Fibroblast of skin of scalp (primary cell): ENCODE measurements around the gene NFKBIB.
A peak's percentile ranks its signal among the peaks of the same experiment; 100 is the strongest.
"Not testable (repeated sequence)": the region's sequence is repeated elsewhere in the genome, so short reads cannot be mapped to it uniquely, and the experiment has no call there.

Source experiments
- DNase-seq: peaks from one replicate; pipeline ENCODE4 v3.0.0-alpha.2; 2013

Gene NFKBIB

GRCh38 chr19:38875656-38876395 lies 23.9 kb upstream of the NFKBIB start:
- DNase-seq, result no peak

DNA sequence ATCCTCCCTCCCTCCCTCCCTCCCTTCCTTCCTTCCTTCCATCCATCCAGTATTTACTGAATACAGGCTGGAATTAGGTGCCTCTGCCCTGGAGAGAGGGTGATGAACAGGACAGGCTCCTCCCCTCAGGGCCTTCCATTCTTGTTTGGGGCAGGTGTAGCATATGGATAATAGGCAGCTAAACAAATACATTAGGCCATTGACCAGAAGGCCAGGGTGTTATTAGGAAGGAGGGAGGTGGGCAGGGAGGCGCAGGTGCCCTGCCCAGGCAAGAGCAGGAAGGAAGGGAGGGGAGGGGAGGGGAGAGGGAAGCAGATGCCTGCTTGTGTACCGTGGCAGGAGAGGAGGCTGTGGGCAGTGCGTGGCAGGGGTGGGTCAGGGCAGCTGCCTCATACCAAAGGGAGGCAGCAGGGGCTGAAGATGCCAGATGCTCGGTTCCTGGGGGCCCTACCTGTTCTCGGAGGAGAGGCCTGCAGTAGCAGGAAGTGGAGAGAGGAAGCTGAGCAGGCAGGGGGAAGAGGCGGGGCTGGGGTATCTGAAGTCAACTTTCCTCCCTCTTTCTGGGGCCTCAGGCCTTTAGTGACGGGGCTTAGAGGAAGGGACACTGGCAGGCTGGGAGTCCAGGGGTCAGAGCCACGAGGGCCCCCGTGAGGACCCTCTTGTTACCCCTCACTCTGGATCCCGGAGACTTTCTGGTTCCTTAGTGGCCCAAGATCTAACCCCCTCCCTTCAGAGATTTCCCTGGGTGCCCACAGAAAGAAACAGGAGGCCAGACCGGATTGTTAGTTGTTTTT lies 21.8 kb upstream of the NFKBIB start, which contains the start of gene RINL:
TSS of gene RINL (minus strand) at position 495 of the 794 bp plus-strand sequence. CDS start 1,533 bp downstream, outside the sequence.
- no peak for DNase-seq

GRCh38 chr19:38878575-38879399 lies 21.0 kb upstream of the NFKBIB start:
- no peak for DNase-seq

GRCh38 chr19:38879400-38879751 lies 20.4 kb upstream of the NFKBIB start:
- no peak for DNase-seq

DNA sequence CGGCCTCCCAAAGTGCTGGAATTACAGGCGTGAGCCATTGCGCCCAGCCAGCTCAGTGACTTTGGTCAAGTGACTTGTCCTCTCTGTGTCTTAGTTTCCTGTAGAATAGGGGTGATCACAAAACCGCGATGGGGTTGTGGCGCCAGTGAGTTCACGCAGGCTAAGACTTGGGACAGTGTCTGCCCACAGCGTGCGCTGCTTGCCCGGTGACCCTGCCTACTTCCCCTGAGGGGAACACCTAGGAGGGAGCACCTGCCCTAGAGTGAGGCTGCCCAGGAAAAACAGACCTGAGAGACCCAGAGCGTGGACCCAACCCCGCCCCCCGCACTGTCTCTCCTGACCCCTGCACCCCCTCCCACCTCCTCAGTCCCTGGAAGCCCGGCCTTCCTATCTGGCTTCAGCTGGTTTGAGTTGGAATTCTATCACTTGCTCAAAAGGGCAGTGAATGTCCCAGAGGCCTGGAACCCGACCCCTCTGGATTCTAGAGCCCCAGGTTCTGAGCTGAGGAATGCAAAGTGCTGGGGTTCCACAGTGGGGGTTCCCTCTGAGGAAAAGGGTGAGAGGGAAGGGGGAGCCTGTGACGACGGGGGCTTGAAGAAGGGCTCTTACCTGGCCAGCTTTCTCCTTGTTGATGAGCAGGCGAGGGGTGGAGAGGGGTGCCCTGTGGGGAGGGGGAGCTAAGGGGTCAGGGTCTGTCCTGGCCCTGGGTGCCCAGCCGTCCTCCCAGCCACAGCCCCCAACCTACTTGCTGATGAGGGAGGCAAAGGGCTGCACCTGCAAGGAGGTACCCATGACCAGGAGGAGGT lies 19.5 kb upstream of the NFKBIB start:
- no peak for DNase-seq

DNA sequence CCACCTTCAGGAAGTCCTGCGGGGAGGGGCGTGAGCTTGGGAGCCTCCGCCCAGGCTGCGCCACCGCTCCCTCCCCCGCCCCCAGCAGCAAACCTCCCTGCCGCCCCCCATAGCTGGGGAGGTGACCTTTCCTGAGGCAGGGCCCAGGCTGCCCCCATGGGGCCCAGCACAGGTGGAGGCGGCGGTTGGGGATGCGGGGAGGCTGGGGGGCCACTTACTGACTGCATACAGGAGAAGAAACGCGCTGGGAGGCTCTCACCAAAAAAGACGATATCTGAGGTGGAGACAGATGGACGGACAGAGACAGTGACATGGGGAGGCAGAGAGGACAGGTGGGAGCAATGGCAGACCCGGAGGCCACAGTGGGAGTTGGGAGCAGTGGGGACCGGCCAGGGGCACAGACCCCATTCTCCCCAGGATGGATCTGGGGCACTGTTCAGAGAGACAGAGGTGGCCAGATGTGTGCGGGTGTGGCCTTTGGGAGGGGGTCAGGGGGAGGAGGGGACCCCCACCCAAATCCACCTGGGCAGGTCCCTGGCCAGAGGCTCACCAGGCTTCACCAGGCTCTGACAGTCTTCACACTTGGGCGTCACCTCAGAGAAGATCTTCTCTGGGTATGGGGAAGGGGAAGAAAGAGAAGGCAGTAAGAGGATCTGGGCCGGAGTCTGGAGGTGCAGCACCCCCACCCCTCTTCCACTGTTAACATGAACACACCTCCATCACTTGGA lies 18.7 kb upstream of the NFKBIB start:
- DNase-seq, result no peak

DNA sequence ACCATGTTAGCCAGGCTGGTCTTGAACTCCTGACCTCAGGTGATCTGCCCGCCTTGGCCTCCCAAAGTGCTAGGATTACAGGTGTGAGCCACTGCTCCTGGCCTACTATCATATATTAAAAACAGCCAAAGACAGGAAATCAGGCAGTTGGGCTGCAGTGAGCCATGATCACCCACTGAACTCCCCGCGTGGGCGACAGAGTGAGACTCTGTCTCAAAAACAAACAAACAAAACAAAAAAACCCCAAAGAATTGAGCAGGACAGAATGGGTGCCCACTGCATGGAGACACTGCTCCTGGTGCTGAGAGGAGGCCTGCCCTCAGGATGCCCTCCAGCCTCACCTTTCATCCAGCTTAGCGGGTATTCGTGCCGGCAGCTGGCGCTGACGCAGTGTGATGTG lies 16.5 kb upstream of the NFKBIB start:
- no peak for DNase-seq

DNA sequence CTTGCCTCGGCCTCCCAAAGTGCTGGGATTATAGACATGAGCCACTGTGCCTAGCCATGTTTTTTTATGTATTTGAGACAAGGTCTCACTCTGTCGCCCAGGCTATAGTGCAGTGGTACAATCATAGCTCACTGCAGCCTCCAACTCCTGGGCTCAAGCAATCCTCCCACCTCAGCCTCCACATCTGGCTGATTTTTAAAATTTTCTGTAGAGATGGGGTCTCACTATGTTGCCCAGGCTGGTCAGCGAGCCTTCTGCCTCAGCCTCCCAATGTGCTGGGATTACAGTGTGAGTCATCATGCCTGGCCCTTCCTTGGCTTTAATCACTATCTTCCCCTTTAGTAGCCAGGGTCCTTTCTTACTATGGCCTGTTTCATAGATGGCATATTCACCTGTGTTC lies 15.1 kb upstream of the NFKBIB start:
- DNase-seq, result not testable (repeated sequence)

GRCh38 chr19:38888876-38889275 lies 10.9 kb upstream of the NFKBIB start:
- DNase-seq, result no peak

DNA sequence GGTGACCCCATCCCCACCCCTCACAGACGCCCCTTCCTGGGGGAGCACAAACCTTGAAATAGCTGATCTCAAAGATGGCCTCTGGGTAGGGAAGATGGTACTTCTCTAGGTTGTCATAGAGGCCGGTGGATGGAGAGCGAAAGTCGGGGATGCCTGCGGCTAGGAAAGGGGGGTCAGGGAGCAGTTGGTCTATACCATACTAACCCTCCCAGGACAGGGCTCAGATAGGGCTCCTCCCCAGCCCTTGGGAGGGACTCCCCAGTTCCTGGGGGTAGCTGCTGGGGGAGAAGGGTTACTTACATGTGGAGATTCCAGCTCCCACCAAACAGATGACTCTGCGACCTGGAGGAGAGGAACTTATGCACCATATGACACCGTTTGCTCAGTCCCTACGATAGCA lies 10.0 kb upstream of the NFKBIB start:
- DNase-seq, result no peak

- no peak for DNase-seq
Observed at GRCh38 chr19:38890686-38891085, 9.1 kb upstream of the NFKBIB start.

DNA sequence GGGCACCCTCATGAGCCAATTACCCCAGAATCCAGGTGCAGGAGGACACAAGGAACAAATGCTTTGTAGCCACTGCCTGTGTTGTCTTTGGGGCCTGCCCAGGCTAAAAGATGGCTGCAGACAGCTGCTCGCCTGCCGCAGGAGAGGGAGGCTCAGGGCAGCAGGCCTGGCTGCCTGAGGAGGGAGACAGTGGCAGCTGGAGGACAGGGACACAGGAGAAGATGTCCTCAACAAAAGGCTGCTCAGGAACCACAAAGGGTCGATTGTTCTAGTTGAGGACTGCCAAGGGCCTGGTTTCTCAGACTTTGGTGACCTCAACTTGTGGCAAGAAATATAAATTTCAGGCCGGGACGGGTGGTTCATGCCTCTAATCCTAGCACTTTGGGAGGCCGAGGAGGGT lies 8.0 kb upstream of the NFKBIB start:
- DNase-seq, result no peak

DNA sequence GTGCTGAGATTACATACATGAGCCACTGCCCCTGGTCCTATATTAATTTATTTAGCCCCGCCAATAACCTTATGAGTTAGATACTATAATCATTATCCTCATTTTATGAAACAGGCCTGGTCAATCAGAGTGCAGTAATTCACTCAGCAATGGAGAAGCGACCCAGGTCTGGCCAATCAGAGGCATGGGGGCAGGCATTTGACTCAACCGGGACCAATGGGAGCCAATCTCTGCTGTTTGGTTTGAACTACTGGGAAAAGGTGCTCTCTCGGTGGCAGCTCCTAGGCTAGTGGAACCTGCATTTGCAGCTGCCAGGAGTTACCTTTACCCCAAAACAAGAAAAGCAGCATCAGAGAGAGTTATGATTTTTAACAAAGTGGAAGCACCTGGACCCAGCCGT lies 6.9 kb upstream of the NFKBIB start:
- DNase-seq, result no peak

DNA sequence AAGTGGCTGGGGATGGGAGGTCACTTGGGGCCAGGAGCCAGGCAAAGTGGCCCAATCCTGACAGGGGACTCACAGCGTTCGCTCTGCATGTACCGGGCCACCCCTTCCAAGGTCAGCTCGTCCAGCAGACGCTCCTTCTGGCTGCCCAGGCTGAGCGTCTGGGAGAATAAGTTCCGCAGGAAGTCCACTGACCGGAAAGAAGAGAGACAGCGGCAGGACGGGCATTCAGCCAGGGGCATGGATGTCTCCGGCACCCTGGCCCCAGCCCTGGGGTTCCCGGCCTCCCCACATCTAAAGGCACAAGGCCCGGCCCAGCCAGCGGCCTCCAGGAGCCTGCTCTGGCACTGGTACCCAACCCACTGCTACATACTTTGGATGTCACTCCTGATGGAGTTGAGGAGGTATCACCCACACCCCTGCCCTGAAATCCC lies 6.4 kb upstream of the NFKBIB start:
- no peak for DNase-seq

DNA sequence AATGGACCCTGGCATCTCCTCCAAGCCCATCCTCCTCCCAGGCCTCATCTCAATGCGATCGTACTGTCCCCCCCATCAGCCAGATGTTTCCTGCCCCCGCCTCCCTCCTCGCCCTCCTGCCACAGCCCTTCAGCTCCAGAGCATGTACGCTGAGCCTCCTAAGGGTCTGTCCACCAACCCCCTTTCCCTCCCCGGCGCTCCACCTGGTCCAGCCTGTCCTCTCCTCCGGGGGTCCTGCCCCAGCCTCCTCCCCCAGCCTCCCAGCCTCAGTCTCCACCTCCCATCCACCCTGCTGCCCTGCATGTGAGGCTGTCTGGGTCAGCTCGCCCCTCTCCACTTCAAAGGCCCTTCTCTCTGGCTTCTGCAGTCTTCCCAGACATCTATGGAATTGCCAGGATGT lies 4.8 kb upstream of the NFKBIB start:
- DNase-seq, result no peak

DNA sequence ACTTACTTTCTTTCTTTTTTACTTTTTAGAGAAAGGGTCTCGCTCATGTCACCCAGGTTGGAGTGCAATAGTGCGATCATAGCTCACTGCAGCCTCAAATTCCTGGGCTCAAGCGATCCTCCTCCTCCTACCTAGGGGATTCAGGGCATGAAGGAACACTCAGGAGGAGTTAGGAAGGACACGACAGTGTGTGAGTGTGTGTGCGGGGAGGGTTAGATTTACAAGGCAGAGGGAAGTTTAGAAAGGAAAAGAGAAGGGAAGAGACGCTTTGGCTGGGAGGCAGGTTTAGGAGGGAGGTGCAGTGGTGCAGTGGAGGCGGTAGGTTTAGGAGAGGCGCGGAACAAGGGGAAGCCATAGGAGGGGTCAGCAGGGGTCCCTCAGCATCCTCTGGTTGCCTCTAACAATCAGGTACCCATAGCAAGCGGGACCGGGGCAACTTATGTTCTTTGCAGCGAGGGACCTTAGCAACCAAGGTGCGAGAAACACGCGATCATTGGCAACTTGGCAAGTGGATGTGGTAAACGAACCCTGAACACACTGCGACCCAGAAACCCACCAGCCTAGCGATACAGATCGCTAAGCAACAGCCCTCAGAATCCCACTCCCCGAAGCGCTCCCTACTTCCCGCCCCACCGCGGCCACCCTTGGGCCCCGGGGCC lies 852 bp upstream of the NFKBIB start:
- peak; percentile 3 for DNase-seq

DNA sequence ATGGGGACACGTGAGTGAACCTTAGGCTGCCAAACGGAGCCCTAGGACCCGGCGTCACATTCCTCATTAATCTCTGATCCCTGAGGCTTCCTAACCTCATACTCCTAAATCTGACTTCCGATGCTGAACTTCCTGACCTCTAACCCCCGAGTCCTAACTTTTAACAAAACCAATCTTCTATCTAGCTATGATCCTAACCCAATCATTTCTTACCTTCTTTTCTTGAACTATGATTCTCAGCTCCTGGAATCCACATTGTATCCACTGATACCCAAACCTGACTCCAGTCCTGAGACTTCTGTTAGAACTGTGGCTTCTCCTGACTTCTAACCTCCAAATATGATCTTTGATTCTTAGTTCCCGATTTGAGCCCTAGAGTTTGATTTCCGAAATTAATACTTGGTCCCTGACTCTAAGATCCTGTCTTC lies 447 bp downstream of the NFKBIB start:
- DNase-seq, result no peak

GRCh38 chr19:38900743-38901190 lies 998 bp downstream of the NFKBIB start:
- DNase-seq, result no peak

- DNase-seq, result no peak
Observed at GRCh38 chr19:38901683-38902082, 1.9 kb downstream of the NFKBIB start.

DNA sequence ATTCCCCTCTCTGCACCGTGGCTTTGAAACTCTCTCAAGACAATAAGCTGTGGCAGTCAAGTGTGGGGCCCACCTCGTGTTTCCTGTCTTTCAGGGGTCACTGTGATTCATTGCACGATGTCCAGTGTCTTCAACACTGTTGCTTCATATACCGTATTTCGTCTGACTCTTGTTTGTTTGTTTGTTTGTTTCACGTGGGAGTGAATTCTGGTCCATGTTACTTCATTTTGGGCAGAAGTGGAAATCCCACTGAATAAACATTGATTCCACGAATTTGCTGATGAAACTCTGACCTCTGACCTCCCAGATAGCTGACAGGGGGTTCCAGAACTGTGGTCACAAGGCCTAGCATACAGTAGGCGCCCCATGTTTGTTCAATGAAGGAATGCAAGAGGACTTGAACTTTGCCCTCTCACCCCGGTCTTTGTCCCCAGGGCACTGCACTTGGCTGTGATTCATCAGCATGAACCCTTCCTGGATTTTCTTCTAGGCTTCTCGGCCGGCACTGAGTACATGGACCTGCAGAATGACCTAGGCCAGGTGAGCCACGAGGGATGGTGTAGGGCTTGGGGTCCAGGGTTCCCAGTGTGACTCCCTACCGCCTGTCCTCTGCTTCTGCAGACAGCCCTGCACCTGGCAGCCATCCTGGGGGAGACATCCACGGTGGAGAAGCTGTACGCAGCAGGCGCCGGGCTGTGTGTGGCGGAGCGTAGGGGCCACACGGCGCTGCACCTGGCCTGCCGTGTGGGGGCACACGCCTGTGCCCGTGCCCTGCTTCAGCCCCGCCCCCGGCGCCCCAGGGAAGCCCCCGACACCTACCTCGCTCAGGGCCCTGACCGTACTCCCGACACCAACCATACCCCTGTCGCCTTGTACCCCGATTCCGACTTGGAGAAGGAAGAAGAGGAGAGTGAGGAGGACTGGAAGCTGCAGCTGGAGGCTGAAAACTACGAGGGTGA lies 5.1 kb downstream of the NFKBIB start:
- DNase-seq, result no peak
